Endothelial cell of umbilical vein (primary cell): Measurements from ENCODE around the gene LHFPL6. TPM values are rescaled to one million over a fixed set of nuclear protein-coding genes. Genes with fewer than 3 reads are reported as not detected.

Experiments used
- BruUV-seq: library from RNA; stranded (reverse); fragments of 400-500 nt; replicated peaks from 2 replicates; lab custom pipeline; 2021; lab: Mats Ljungman, UMichigan
- CTCF ChIA-PET: fragments of 300-600, 350-600 bp; sonication (Branson Sonifier 250); formaldehyde crosslinking; loops from one replicate; lab custom pipeline; 2021; ENCODE audit warnings: antibody characterized with exemption, inconsistent platforms; lab: Charles Lee
- POLR2A ChIA-PET: fragments of 300-600, 350-600 bp; sonication (Branson Sonifier 250); formaldehyde crosslinking; loops from one replicate; lab custom pipeline; 2021; ENCODE audit warnings: antibody characterized with exemption, inconsistent platforms; lab: Charles Lee
- DNase-seq: peaks from one replicate; pipeline ENCODE4 v3.0.0-alpha.2; 2011; ENCODE audit warnings: low read depth, low spot score
- FAIRE-seq: peaks from 2 replicates; lab custom pipeline; 2011; peaks lifted over from hg19 to GRCh38; lab: Jason Lieb, UNC
- H2AFZ ChIP-seq: 2 replicates; pipeline ENCODE4 v1.6.0; 2012; ENCODE audit warnings: low read depth, low read length, control low read depth, inconsistent platforms
- H3K27ac ChIP-seq: 2 replicates; pipeline ENCODE4 v1.5.1; 2011; ENCODE audit warnings: low read depth, mild to moderate bottlenecking, control low read depth, low read length, moderate library complexity; ENCODE audit not compliant: insufficient read depth
- H3K27me3 ChIP-seq, 2 experiments: 2 replicates each; pipeline versions ENCODE4 v1.6.0 to v1.6.1; 2011; ENCODE audit warnings: low read length in 2 of 2, mixed read lengths in 1 of 2; ENCODE audit not compliant: control insufficient read depth in 2 of 2, insufficient read depth in 2 of 2
- H3K36me3 ChIP-seq, 2 experiments: 2 replicates in 1 of 2; 3 replicates in 1 of 2; pipeline ENCODE4 v1.5.1; 2011; ENCODE audit warnings: low read length in 2 of 2, mild to moderate bottlenecking in 1 of 2, moderate library complexity in 1 of 2; ENCODE audit not compliant: control insufficient read depth in 2 of 2, insufficient read depth in 2 of 2; ENCODE audit errors: extremely low read depth in 1 of 2
- H3K4me1 ChIP-seq: 3 replicates; pipeline ENCODE4 v1.5.1; 2011; ENCODE audit warnings: mild to moderate bottlenecking, low read length; ENCODE audit not compliant: control insufficient read depth, insufficient read depth; ENCODE audit errors: extremely low read depth
- H3K4me2 ChIP-seq: 2 replicates; pipeline ENCODE4 v1.6.1; 2011; ENCODE audit warnings: low read length, control low read depth, mixed read lengths; ENCODE audit not compliant: insufficient read depth
- H3K4me3 ChIP-seq, 3 experiments: fragments of 200-600 bp in 1 of 3; sonication (generic), shearing (Covaris generic) in 1 of 3; replicated peaks in 1 of 3; 2 replicates each; pipeline ENCODE4 v1.5.1; 2011 to 2016; ENCODE audit warnings: control low read depth in 3 of 3, low read length in 3 of 3, mild to moderate bottlenecking in 2 of 3, inconsistent platforms in 1 of 3, low read depth in 1 of 3, moderate library complexity in 1 of 3; ENCODE audit not compliant: insufficient read depth in 1 of 3
- H3K79me2 ChIP-seq: 2 replicates; pipeline ENCODE4 v1.6.0; 2012; ENCODE audit warnings: low read length, inconsistent platforms; ENCODE audit not compliant: control insufficient read depth, insufficient read depth
- H3K9ac ChIP-seq: replicated peaks from 2 replicates; pipeline ENCODE3; 2011; ENCODE audit warnings: low read length, control low read depth; ENCODE audit not compliant: insufficient read depth; ENCODE audit errors: extremely low read depth
- H3K9me1 ChIP-seq: replicated peaks from 3 replicates; pipeline ENCODE4 v1.6.0; 2011; ENCODE audit warnings: mild to moderate bottlenecking, low read length; ENCODE audit not compliant: control insufficient read depth, insufficient read depth; ENCODE audit errors: extremely low read depth
- H3K9me3 ChIP-seq: replicated peaks from 2 replicates; pipeline ENCODE4 v1.5.1; 2012; ENCODE audit warnings: low read length, inconsistent platforms; ENCODE audit not compliant: control insufficient read depth, insufficient read depth
- H4K20me1 ChIP-seq: replicated peaks from 2 replicates; pipeline ENCODE3; 2011; ENCODE audit warnings: mild to moderate bottlenecking, low read length; ENCODE audit not compliant: control insufficient read depth, insufficient read depth; ENCODE audit errors: extremely low read depth
- CTCF ChIP-seq, 2 donors: IDR thresholded peaks; 1 replicate in 1 of 2; 2 replicates in 1 of 2; pipeline ENCODE4 v1.5.1; 2011; ENCODE audit warnings: low read length in 2 of 2, mild to moderate bottlenecking in 2 of 2, moderate library complexity in 2 of 2, control low read depth in 1 of 2, inconsistent platforms in 1 of 2, low read depth in 1 of 2; ENCODE audit not compliant: insufficient read depth in 1 of 2; ENCODE audit errors: extremely low read depth in 1 of 2
- EZH2 ChIP-seq: IDR thresholded peaks from 2 replicates; pipeline ENCODE4 v1.6.1; 2012; ENCODE audit warnings: borderline replicate concordance, low read depth, mild to moderate bottlenecking, moderate library complexity, low read length, inconsistent platforms; ENCODE audit not compliant: severe bottlenecking
- FOS ChIP-seq: IDR thresholded peaks from 2 replicates; pipeline ENCODE4 v1.6.1; 2011; ENCODE audit warnings: mild to moderate bottlenecking, low read length, moderate library complexity, borderline replicate concordance; ENCODE audit not compliant: insufficient read depth
- GATA2 ChIP-seq: IDR thresholded peaks from 2 replicates; pipeline ENCODE4 v1.7.0; 2011; ENCODE audit warnings: low read depth, mild to moderate bottlenecking, moderate library complexity, mixed read lengths, low read length; ENCODE audit not compliant: insufficient read length, insufficient read depth
- JUN ChIP-seq: IDR thresholded peaks from 2 replicates; pipeline ENCODE4 v1.6.1; 2011; ENCODE audit warnings: borderline replicate concordance, low read depth; ENCODE audit not compliant: insufficient read length, insufficient read depth
- MAX ChIP-seq: IDR thresholded peaks from 2 replicates; pipeline ENCODE4 v1.6.1; 2011; ENCODE audit not compliant: insufficient read depth, insufficient read length
- MYC ChIP-seq: IDR thresholded peaks from one replicate; pipeline ENCODE4 v1.6.1; 2011; ENCODE audit warnings: mild to moderate bottlenecking, low read depth, low read length
- POLR2A ChIP-seq: IDR thresholded peaks from 2 replicates; pipeline ENCODE4 v1.6.1; 2012; ENCODE audit warnings: low read depth, mild to moderate bottlenecking, control low read depth, low read length
- POLR2AphosphoS5 ChIP-seq: IDR thresholded peaks from 2 replicates; pipeline ENCODE4 v1.6.1; 2012; ENCODE audit warnings: low read depth, mild to moderate bottlenecking, control low read depth, low read length, moderate library complexity; ENCODE audit not compliant: insufficient read depth
- dilution Hi-C: fragments of 300-500 bp; cut with MboI; formaldehyde crosslinking; loops from one replicate; pipeline ENCODE4 v1.15.0; 2019; ENCODE audit warnings: low sequenced_read_pairs; ENCODE audit not compliant: extremely low pct_ligation_motif_present
- intact Hi-C: fragments of 100-400 bp; cut with micrococcal nuclease; formaldehyde crosslinking; loops from one replicate; pipeline ENCODE4 v1.10.0; 2022
- polyA plus RNA-seq, 4 experiments: library from polyadenylated mRNA; depleted of rRNA in 3 of 4; stranded (reverse) in 3 of 4; unstranded in 1 of 4; fragments of >200 nt; gene quantifications; 2 replicates each; pipeline versions ENCODE4 v1.2.1 to v1.2.3, GENCODE V29; 2011 to 2012; ENCODE audit warnings: missing spikeins in 1 of 4
- total RNA-seq: library from RNA; stranded (reverse); gene quantifications from 2 replicates; pipeline ENCODE4 v1.2.3, GENCODE V29; 2021

The LHFPL6 gene
- total and polyA plus RNA-seq, 2 donors (not counting 3 experiments of a cell fraction or from before 2014, with no cell fraction given): 17.5 to 19.4 TPM

GRCh38 chr13:39385621-39386231 is 217.3 kb downstream of the LHFPL6 start:
- Histone ChIP-seq H3K4me1 (no peaks in the 10 kb centered on the region), H3K36me3 (no peaks in the 10 kb centered on the region), H3K27ac (no peak overlapping the region), H3K9me1 (no peaks in the 10 kb centered on the region), H3K4me2 (no peak overlapping the region), H4K20me1 (no peaks in the 10 kb centered on the region), H3K9ac (no peak overlapping the region), H3K4me3 (no peak overlapping the region), H3K9me3 (no peaks in the 10 kb centered on the region), H3K27me3 (no peaks in the 10 kb centered on the region), H2AFZ (no peak overlapping the region), H3K79me2 (no peaks in the 10 kb centered on the region)
- POLR2A ChIA-PET: no interaction called here
- intact Hi-C loops (no loop called here), dilution Hi-C loops (no loop called here)
- DNase-seq (peak; percentile 54), FAIRE-seq (no peak)
- CTCF ChIA-PET: interaction anchor here (1.6 to 2.2 kb wide), 2 partner anchors 9 to 226 kb away, joined by 5 to 9 read pairs; no protein-coding TSS in a partner anchor
- TF ChIP-seq POLR2AphosphoS5: no peak
- no TSS peak for BruUV-seq

- no peaks in the 10 kb centered on the region for H3K27me3 ChIP-seq
- FAIRE-seq (no peak), DNase-seq (no peak)
- H3K79me2 ChIP-seq: no peaks in the 10 kb centered on the region
- no peak for TF ChIP-seq EZH2
- TF ChIP-seq MAX: no peak
- no peak for TF ChIP-seq POLR2A
- TF ChIP-seq GATA2: no peak
- TF ChIP-seq POLR2AphosphoS5: no peak
- no peak for TF ChIP-seq FOS
- TF ChIP-seq JUN: no peak
- TF ChIP-seq MYC: no peak
- no peak for TF ChIP-seq CTCF (IDR thresholded peaks at IDR 0.05; ENCODE audit: extremely low read depth in 1 of 2, insufficient read depth in 1 of 2, low read depth in 1 of 2, low read length in 2 of 2)
- no peak overlapping the region for H3K27ac ChIP-seq
- no peak overlapping the region for H3K9ac ChIP-seq
- H3K9me3 ChIP-seq: no peaks in the 10 kb centered on the region
- H3K36me3 ChIP-seq: no peaks in the 10 kb centered on the region
- no peaks in the 10 kb centered on the region for H3K9me1 ChIP-seq
- no peak overlapping the region for H2AFZ ChIP-seq
- dilution Hi-C loops (no loop called here), intact Hi-C loops (no loop called here)
- ChIA-PET CTCF (interaction anchor here (0.7 to 1.6 kb wide), 3 partner anchors 10 to 226 kb away, joined by 3 to 5 read pairs (median 3); no protein-coding TSS in a partner anchor), POLR2A (no interaction called here)
- BruUV-seq: no TSS peak
- no peak overlapping the region for H3K4me3 ChIP-seq
- no peak overlapping the region for H3K4me2 ChIP-seq
- no peaks in the 10 kb centered on the region for H3K4me1 ChIP-seq
- no peaks in the 10 kb centered on the region for H4K20me1 ChIP-seq
These were observed 217.8 kb downstream of the LHFPL6 start for GRCh38 chr13:39385154-39385553.
